Measurements from ENCODE around the gene KLHDC1.

- TF ChIP-seq CTCF (IDR thresholded peaks at IDR 0.05; ENCODE audit: insufficient read depth, low read length, poor library complexity, severe bottlenecking), result no peak
- TF ChIP-seq EZH2phosphoT487 (conservative IDR thresholded peaks at IDR 0.05; ENCODE audit: low read length), result no peak
These were observed 93.4 kb downstream of the KLHDC1 start for GRCh38 chr14:49786315-49786714.
